ENCODE results near the gene RANBP3.
"Not testable (repeated sequence)": the region's sequence is repeated elsewhere in the genome, so short reads cannot be mapped to it uniquely, and the experiment has no call there.

RANBP3 gene

DNA sequence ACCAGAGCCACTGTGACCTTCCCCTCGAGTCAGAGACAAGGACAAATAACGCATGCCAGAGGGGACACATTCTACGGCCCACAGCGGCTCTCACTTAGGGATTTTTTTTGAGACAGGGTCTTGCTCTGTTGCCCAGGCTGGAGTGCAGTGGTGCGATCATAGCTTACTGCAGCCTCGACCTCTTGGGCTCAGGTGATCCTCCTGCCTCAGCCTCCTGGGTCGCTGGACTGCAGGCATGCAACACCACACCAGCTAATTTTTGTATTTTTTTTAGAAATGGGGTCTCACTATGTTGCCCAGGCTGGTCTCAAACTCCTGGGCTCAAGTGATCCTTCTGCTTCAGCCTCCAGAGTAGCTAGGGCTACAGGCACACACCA, 28.1 kb upstream of the RANBP3 start:
- not testable (repeated sequence) for DNase-seq

DNA sequence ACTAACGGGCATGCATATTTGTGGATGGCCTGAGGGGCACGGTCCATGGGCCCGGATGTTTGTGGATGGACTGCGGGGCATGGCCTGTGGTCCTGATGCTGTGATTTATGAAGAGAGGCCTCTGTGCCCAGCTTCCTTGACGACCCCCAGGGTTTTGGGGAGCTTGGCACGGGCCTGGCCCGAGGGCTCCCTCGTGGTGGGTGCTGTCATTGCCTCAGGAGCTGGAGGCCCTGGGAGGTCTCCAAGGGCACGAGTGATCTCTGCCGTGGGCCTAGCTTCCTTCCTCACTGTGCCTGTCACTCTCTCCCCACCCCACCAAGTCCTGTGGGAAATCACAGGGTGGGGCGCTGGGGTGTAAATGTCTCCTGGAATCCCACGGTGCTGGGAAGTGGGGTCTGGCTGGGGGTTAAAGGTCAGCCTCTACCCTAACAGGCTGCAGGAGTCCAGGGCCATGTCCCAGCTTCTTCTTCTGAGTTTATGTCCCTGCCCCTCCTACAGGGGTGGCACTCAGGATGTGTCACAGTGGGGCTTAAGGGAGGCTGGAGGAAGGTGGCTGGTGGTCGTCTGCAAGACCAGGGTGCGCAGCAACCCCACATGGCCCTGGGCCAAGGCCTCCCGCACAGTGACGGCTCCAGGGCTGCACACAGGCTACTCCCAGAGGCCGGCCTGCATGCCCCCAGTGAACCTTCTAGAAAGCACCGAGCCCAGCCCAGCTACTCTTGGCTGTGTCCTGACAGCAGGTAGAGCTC, 27.6 kb upstream of the RANBP3 start:
- no peak for DNase-seq

GRCh38 chr19:6003976-6004375, 26.0 kb upstream of the RANBP3 start:
- no peak for DNase-seq

DNA sequence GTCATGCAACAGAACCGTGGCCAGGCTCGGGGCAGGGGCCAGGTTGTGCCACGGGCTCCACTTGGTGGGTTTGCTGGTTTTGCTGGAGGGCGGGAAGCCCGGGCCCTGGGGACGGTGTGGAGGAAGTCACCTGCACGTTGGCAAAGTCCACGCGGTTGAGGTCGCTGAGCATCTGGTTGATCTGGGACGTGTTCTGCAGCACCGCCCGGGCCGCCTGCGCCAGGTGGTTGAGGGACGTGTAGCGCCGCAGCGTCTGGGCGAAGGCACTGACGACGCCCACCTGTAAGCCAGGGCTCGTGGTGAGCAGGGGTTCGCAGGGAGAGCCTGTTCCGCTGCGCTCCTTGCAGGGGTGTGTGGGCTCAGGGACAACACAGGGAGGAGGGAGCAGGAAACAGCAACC, 24.7 kb upstream of the RANBP3 start:
- DNase-seq: no peak

DNA sequence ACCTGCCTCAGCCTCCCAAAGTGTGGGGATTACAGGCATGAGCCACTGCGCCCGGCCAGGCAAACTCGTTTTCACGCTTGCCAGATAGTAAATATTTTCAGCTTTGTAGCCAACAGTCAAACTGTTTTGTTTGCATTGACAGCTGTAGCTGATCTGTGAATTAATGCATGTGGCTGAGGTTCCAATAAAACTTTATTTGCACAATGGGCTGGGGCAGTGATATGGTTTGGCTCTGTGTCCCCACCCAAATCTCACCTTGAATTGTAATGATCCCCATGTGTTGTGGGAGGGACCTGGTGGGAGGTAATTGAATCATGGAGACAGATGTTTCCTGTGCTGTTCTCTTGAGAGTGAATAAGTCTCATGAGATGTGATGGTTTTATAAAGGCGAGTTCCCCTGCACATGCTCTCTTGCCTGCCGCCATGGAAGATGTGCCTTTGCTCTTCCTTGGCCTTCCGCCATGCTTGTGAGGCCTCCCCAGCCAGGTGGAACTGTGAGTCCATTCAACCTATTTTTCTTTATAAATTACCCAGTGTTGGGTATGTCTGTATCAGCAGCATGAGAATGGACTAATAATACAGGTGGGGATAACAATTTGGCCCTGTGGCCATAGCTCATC, 22.4 kb upstream of the RANBP3 start:
- no peak for DNase-seq

- no peak for DNase-seq
These were observed 21.8 kb upstream of the RANBP3 start for GRCh38 chr19:5999693-6000092.

- no peak for DNase-seq
These were observed 19.4 kb upstream of the RANBP3 start for GRCh38 chr19:5997371-5997770.

- no peak for DNase-seq
These were observed 18.8 kb upstream of the RANBP3 start for GRCh38 chr19:5996623-5997320.

DNA sequence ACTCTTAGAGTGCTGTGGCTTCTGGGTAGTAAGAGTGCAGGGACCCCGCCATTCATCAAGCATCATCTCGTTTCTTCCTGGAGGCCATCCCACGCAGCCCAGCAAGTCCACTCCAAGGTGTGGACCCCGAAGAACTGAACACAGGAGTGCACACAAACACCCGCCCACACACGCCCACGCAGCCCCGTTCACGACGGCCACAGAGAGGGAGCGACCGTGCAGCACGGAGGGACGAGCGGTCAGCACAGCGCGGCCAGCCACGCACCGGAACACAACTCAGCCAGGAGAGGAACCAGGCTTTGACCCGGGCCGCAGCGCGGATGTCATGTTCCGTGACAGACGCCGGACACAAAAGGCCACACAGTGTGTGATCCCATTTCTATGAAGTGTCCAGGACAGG, 18.2 kb upstream of the RANBP3 start:
- DNase-seq: no peak

GRCh38 chr19:5995606-5996005, 17.7 kb upstream of the RANBP3 start:
- no peak for DNase-seq

DNA sequence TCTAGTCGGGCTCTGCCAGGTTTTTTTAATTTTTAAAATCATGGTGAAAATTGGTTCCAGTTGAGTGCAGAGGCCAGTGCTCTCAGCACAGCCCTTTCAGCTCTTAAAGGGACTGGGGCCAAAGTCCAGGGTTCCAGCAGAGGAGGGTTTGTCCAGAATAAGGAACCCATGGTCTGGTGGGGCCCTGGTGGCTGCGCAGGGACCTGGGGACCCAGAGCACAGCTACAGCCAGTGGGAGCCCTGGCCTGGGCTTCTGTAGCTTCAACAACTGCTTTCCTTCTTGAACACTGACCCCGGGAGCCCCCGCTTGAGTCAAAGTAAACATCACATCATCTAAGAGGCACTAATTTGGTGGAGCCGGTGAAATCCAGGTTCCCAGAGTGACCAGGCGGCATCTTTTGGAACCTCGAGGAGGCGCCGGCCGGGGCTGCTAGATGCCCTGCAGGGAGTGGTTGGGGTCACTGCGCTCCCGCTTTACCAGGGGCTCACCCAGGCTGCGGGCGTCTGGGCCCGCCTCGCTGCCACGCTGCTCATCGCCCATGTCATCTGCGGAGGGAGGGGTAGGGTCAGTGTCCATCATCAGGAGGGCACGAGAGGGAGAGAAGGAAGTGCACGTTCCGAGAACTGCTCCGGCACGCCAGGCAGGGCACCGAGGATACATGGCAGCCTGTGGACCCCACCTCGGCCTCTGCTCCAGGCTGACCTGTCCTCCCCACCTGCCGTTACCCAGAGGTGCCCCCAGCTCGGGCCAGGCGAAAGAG, 16.6 kb upstream of the RANBP3 start:
- DNase-seq: no peak

- DNase-seq: no peak
These were observed 15.9 kb upstream of the RANBP3 start for GRCh38 chr19:5993648-5994358.

DNA sequence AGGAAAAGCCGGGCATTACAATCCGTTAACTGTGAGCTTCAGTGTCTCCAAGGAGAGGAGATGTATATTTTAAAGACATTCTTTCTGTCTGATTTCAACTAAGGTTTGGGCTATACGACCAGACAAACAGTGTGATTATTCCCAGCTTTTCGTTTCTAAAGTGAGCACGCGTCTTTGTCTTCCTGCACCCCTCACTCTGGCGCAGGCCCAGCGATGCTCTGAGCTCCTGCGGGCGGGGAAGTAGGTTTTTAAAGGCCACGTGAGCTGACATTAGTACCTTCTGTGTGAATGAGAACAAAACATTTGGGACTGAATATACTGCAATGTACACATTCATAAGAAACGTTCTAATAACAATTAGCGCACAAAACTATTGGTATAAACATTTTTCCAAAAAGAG, 15.3 kb upstream of the RANBP3 start:
- DNase-seq: no peak

DNA sequence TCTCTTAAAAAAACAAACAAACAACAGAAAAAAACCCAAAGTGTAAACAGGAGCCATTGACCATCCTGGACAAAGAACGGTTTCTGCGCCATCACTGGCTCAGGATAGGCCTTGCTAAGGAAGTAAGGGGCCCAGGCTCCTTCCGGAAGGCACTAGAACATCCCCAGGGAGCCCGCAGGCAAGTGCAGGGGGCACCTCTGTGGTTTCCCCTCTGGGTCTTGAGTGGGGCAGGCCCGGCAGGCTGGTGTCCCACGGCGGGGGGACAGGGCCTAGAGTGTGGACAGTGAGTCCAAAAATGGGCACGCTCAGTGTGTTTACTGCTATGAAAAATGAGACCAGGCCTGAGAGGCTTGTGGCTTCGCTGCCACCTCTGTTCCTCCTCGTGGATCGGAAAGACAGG, 14.8 kb upstream of the RANBP3 start:
- no peak for DNase-seq

DNA sequence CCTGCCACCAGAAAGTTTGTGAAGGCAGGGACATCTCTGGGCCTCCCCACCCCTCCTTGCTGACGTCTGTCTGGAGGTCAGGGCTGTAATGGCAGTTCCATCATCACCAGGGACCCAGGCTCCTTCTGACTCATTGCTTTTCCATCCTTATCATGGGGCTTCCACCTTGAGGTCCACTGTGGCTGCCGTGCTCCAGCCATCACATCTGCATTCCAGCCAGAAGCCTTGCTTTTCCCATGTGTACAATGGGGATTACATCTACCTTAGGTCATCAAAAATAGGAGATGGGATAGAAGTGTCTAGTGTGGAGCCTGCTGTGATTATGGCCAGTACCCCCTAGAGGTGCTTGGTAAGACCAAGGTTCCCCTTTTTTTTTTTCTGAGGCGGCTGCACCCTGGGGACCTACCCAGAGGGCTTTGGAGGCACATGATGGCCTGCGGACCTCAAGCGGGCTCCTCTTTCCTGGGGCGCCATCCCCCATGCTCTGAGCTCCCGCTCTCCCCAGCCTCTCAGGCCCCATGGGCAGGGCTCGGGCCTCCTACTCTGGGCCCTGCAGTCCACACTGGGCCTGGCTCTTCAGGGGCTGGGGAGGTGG, 13.4 kb upstream of the RANBP3 start:
- DNase-seq: no peak

DNA sequence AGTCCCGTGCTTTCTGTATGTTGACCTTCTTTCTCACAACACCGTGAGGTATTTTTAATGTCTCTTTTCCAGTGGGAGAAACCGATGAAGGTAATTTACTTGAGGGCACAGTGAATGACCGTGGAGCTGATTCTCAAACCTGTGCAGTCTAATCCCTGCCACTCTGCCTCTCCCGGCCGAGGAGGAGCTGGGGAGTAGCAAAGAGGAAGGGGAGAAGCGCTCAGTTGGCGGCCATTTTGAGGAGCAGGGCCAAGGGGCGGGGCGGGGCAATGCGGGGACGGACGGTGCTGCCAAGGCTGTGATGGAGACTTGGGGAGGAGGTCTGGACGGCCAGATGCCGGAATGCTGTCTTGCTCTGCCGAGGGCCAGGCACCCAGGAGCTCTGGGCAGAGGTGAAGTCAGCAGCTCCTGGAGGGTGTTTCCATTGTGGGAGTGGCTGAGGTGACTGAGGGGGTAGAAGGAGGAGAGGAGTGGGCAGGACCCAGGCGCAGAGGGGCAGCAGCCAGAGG, 12.4 kb upstream of the RANBP3 start:
- no peak for DNase-seq

- no peak for DNase-seq
These were observed 11.6 kb upstream of the RANBP3 start for GRCh38 chr19:5989388-5990074.

GRCh38 chr19:5988517-5989387, 10.8 kb upstream of the RANBP3 start:
- DNase-seq: peak; percentile 92

GRCh38 chr19:5987077-5987818, 9.3 kb upstream of the RANBP3 start:
- DNase-seq: peak; percentile 97

DNA sequence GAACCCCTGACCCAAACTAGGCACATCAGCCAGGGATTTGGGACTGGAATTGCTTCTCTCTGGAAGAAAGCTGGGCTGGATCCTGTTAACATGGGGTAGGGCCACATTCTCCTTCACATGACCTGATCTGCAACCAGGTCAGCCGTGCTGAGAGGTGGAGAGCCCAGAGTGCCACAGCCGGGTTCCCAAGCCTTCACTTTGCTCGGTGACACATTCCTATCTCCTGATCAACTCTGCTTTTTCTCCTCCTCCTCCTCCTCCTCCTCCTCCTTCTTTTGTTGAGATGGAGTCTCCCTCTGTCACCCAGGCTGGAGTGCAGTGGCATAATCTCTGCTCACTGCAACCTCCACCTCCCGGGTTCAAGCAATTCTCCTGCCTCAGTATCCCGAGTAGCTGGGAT, 7.9 kb upstream of the RANBP3 start:
- not testable (repeated sequence) for DNase-seq

Measured in NCI-H510A treated with DMSO at 0.1 percent for 48 hours (cell line).